Coronary artery (tissue), 2 donors: ENCODE results near the gene BUD13.
"Not testable (repeated sequence)": the region's sequence is repeated elsewhere in the genome, so short reads cannot be mapped to it uniquely, and the experiment has no call there.

ENCODE experiments used
- DNase-seq: peaks from one replicate; pipeline ENCODE4 v3.0.0-alpha.2; 2017; ENCODE audit warnings: low spot score
- H3K27ac ChIP-seq, 2 donors: fragments of 200-600 bp; sonication (generic); one replicate each; pipeline ENCODE4 v1.5.1; 2016 to 2019
- H3K4me3 ChIP-seq: fragments of 200-600 bp; sonication (generic); 2 replicates; pipeline ENCODE4 v1.5.1; 2016; ENCODE audit warnings: mild to moderate bottlenecking, moderate library complexity
- TF ChIP-seq, protein P1 (sequence below): fragments of 200-600 bp; sonication (generic); IDR thresholded peaks from one replicate; pipeline ENCODE4 v1.5.1; 2019; ENCODE audit warnings: antibody characterized with exemption

Gene BUD13

DNA sequence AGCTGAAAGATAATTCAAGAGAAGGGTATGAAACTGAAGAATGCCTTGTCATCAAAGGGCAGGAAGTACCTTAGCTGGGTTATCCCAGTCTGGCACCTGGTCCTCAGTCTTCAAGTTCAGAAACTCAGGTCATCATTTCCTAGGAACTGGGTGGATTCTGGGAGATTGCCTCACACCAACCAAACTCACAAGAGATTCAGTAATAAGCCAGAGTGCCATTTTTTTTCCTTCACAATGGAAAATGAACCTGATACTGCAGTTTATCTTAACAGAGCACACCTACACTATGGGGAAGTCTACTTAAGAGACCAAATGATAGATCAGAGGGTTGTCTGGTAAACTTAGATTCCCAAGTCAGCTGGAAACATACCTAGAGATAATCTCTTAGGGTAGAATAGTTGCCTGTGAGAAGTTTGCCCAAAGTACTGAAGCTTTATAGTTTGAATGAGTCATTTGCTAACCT is 3.8 kb upstream of the BUD13 start:
- Histone ChIP-seq H3K4me3 (no peak overlapping the region), H3K27ac (no peak overlapping the region)
- TF ChIP-seq, protein P1, sequence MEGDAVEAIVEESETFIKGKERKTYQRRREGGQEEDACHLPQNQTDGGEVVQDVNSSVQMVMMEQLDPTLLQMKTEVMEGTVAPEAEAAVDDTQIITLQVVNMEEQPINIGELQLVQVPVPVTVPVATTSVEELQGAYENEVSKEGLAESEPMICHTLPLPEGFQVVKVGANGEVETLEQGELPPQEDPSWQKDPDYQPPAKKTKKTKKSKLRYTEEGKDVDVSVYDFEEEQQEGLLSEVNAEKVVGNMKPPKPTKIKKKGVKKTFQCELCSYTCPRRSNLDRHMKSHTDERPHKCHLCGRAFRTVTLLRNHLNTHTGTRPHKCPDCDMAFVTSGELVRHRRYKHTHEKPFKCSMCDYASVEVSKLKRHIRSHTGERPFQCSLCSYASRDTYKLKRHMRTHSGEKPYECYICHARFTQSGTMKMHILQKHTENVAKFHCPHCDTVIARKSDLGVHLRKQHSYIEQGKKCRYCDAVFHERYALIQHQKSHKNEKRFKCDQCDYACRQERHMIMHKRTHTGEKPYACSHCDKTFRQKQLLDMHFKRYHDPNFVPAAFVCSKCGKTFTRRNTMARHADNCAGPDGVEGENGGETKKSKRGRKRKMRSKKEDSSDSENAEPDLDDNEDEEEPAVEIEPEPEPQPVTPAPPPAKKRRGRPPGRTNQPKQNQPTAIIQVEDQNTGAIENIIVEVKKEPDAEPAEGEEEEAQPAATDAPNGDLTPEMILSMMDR, result no peak
- DNase-seq, result no peak

DNA sequence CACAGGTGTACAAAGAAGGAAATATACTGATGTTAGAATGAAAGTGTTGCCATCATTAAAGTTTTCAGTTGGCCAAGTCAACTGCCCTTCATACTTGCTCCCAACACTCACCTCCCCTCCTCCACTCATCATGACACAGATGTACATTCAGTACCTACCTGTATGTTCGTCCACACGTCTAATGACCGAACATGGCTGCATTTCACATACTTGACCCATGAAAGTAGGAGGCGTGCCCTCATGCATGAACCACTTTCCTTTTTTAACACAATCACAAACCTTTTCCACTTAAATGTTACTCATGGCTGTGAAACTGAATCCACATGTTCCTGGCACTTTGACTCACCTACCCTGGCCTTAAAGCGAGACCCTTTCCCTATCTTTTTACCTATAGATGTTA is 3.2 kb upstream of the BUD13 start:
- Histone ChIP-seq H3K4me3 (no peak overlapping the region), H3K27ac (no peak overlapping the region)
- no peak for DNase-seq
- TF ChIP-seq, protein P1, result no peak

DNA sequence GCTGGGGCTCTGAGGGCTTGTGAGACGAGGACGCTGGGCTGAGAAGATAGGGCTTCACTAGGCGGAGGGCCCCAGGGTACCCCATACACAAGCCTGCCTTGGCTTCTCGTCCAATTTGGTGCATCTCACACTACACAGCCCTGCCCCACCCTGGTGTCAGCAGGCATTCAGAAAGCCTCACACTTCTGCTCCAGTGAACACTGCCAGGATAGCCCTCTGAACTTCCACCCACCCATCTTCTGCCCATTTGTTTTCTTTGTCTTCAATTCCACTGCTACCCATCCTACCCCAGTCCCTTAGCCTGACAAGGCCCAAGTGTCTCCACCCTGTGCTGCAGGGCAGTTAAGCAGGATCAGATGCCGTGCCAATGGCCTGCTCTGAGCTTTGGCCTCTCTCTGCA is 1.9 kb upstream of the BUD13 start:
- Histone ChIP-seq H3K27ac (no peak overlapping the region), H3K4me3 (no peak overlapping the region)
- TF ChIP-seq, protein P1, result no peak
- no peak for DNase-seq

DNA sequence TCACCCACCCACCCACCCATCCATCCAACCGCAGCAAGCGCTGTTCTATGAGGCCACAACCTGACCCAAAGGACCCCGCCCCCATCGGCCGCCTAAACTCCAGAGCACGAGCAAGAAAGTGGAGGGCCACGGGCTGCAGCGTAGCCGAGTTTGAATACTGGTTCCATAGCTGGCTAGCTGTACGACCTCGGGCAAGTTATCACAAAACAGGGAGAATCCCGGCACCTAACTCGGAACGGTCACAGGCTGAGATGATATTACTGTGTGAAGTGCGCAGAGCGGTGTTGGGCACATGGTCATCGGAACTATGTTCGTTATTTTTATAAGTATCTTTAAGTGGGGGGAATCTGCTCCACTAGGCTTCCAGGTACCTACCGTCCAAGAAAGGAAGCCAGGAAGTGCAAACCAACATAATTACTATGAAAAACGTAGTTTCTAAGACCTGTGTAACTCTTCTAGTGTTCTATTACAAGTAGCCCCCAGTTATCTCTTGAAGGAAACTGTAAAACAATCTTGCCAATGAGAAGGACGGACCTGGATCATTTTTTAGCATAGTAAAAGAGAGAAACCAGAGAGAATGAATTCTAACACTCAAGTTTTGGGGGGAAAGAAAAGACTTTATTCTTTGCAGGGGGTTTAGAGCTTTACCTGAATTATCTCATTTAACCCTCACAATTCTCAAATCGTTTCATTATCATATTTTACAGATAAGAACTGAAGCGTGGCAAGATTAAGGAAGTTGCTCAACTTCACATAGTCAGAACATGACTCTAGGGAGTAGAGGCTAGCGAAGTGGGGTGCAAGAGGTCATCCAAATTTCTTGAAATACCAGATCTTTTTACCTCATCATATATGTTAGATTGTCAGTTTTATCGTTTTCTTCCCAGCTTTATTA is 663 bp upstream of the BUD13 start:
- no peak for DNase-seq
- TF ChIP-seq, protein P1, result no peak
- H3K27ac ChIP-seq, result peak overlapping the region; percentile 76 to 90
- H3K4me3 ChIP-seq, result peak overlapping the region; percentile 87

DNA sequence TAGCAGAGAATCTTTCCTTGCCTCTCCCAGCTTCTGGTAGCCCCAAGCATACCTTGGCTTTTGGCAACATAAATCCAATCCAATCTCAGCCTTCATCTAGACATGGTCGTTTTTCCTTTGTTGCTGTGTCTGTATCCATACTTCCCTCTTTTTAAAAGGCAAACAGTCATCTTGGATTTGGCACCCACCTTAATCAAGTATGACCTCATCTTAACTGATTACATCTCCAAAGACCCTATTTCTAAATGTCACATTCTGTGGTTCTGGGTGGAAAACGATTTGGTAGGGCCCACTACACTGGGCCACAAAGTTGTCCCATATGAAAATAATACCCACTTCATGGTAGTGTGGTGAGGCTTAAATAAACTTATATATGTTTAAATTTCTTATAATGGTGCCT is 852 bp downstream of the BUD13 start:
- TF ChIP-seq, protein P1, result no peak
- H3K27ac ChIP-seq, result peak overlapping the region in 1 of 2 donors; percentile 76

DNA sequence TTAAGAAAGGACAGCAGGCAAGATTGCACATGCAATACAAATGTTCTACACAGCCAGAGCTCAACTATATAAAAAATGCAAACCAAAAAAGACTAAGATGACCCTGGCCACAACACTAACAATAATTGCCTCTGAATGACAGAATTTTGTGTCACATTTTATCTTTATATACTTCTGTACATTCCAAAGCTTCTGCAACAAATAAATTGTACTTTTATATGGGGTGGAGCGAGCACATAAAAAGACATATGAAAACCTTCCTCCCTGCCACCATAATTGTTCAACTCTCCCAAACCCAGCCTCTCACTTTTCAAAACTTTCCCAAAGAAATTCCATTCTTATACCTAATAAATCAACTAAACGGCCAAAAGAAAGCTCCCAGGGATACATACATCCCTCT is 10.7 kb downstream of the BUD13 start:
- no peak overlapping the region for H3K27ac ChIP-seq
- TF ChIP-seq, protein P1, result no peak
- no peak overlapping the region for H3K4me3 ChIP-seq
- no peak for DNase-seq

More for the DNA sequence above, 852 bp downstream of the BUD13 start:
- DNase-seq, result no peak
- peak overlapping the region; percentile 87 for H3K4me3 ChIP-seq

DNA sequence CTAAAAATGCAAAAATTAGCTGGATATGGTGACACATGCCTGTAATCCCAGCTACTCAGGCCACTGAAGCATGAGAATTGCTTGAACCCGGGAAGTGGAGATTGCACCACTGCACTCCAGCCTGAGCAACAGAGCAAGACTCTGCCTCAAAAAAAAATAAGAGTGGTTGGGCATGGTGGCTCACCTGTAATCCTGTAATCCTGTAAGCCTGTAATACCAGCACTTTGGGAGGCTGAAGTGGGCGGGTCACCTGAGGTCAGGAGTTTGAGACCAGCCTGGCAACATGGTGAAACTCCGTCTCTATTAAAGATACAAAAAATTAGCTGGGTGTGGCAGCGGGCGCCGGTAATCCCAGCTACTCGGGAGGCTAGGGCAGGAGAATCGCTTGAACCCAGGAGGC is 16.7 kb downstream of the BUD13 start:
- H3K27ac ChIP-seq, H3K4me3 ChIP-seq, DNase-seq: not testable (repeated sequence)
